ENCODE data around the gene TENM4. TPM values are rescaled to one million over a fixed set of nuclear protein-coding genes. Genes with fewer than 3 reads are reported as not detected.

Gene TENM4
- total RNA-seq, 1 donor from 2014 or later, result 0.63 TPM

DNA sequence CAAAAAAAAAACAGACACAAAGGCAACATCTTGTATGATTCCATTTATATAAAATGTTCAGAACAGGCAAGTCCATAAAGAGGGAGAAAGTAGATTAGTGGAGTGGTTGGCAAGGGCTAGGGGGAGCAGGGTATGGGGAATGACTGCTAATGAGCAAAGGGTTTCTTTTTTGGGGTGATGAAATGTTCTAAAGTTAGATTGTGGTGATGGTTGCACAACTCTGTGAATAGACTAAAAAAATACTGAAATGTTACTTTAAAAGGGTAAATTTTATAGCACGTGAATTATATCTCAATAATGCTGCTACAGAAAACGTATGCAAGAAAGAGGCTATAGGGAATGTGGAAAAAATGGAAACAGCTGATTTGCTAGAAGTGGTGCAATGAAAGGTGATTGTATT is 155.1 kb downstream of the TENM4 start:
- TF ChIP-seq, protein P1, sequence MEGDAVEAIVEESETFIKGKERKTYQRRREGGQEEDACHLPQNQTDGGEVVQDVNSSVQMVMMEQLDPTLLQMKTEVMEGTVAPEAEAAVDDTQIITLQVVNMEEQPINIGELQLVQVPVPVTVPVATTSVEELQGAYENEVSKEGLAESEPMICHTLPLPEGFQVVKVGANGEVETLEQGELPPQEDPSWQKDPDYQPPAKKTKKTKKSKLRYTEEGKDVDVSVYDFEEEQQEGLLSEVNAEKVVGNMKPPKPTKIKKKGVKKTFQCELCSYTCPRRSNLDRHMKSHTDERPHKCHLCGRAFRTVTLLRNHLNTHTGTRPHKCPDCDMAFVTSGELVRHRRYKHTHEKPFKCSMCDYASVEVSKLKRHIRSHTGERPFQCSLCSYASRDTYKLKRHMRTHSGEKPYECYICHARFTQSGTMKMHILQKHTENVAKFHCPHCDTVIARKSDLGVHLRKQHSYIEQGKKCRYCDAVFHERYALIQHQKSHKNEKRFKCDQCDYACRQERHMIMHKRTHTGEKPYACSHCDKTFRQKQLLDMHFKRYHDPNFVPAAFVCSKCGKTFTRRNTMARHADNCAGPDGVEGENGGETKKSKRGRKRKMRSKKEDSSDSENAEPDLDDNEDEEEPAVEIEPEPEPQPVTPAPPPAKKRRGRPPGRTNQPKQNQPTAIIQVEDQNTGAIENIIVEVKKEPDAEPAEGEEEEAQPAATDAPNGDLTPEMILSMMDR (IDR thresholded peaks at IDR 0.05; ENCODE audit: borderline replicate concordance), result no peak
- Histone ChIP-seq H3K27ac (replicated peaks) (no peak overlapping the region), H3K4me3 (no peak overlapping the region), H3K9me3 (replicated peaks) (peaks cover 15% of the 10 kb centered on the region), H3K4me1 (no peaks in the 10 kb centered on the region), H3K36me3 (no peaks in the 10 kb centered on the region), H3K27me3 (ENCODE audit: low read depth) (peaks cover 29% of the 10 kb centered on the region)
- no peak for DNase-seq
- intact Hi-C loops (cut with micrococcal nuclease), result no loop called here

DNA sequence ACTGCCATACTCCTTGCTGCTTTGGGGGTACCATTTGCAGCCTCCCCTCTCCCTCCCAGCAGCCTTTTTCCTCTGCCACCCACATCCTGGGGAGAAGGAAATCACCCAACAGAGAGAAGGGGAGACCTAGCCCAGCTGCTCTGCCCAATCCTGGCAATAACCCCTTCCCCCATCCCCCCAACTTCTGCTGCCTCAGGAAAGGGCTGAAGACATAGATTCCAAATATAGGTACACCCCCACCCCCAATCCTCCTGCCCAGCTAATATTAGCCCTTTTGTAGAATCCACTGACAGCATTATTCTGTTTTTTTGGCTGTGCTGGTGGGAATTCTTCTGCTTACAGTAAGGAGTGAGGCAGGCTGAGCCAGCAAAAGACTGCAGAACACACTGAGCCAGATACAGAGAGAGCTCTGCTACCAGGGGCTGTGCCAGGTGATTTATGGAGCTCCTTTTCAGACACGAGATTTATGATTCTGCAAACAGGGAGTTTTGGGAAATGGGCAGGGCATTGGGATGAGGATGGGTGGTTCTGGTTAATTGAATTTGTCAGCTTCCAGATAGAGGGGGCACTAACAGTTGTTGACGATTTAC is 164.0 kb downstream of the TENM4 start:
- no peak for DNase-seq
- H3K4me3 ChIP-seq, result no peak overlapping the region
- no peak overlapping the region for H3K27ac ChIP-seq (replicated peaks)
- intact Hi-C loops (cut with micrococcal nuclease), result no loop called here
- TF ChIP-seq, protein P1 (IDR thresholded peaks at IDR 0.05; ENCODE audit: borderline replicate concordance), result no peak
- peaks cover 13% of the 10 kb centered on the region for H3K27me3 ChIP-seq (ENCODE audit: low read depth)
- H3K36me3 ChIP-seq, result no peaks in the 10 kb centered on the region
- no peaks in the 10 kb centered on the region for H3K9me3 ChIP-seq (replicated peaks)
- H3K4me1 ChIP-seq, result peaks cover 4% of the 10 kb centered on the region

GRCh38 chr11:79274636-79275331 is 166.0 kb downstream of the TENM4 start:
- Histone ChIP-seq H3K27me3 (ENCODE audit: low read depth) (peaks cover 3% of the 10 kb centered on the region), H3K4me3 (no peak overlapping the region), H3K9me3 (replicated peaks) (no peaks in the 10 kb centered on the region), H3K4me1 (peaks cover 4% of the 10 kb centered on the region), H3K27ac (replicated peaks) (no peak overlapping the region), H3K36me3 (no peaks in the 10 kb centered on the region)
- no peak for DNase-seq
- intact Hi-C loops (cut with micrococcal nuclease), result no loop called here
- TF ChIP-seq, protein P1 (IDR thresholded peaks at IDR 0.05; ENCODE audit: borderline replicate concordance), result no peak

GRCh38 chr11:79273781-79274180 is 167.0 kb downstream of the TENM4 start:
- H3K27me3 ChIP-seq (ENCODE audit: low read depth), result no peaks in the 10 kb centered on the region
- H3K9me3 ChIP-seq (replicated peaks), result no peaks in the 10 kb centered on the region
- H3K36me3 ChIP-seq, result no peaks in the 10 kb centered on the region
- no peak overlapping the region for H3K27ac ChIP-seq (replicated peaks)
- peaks cover 4% of the 10 kb centered on the region for H3K4me1 ChIP-seq
- no peak overlapping the region for H3K4me3 ChIP-seq
- no peak for DNase-seq
- TF ChIP-seq, protein P1 (IDR thresholded peaks at IDR 0.05; ENCODE audit: borderline replicate concordance), result no peak
- intact Hi-C loops (cut with micrococcal nuclease), result no loop called here

DNA sequence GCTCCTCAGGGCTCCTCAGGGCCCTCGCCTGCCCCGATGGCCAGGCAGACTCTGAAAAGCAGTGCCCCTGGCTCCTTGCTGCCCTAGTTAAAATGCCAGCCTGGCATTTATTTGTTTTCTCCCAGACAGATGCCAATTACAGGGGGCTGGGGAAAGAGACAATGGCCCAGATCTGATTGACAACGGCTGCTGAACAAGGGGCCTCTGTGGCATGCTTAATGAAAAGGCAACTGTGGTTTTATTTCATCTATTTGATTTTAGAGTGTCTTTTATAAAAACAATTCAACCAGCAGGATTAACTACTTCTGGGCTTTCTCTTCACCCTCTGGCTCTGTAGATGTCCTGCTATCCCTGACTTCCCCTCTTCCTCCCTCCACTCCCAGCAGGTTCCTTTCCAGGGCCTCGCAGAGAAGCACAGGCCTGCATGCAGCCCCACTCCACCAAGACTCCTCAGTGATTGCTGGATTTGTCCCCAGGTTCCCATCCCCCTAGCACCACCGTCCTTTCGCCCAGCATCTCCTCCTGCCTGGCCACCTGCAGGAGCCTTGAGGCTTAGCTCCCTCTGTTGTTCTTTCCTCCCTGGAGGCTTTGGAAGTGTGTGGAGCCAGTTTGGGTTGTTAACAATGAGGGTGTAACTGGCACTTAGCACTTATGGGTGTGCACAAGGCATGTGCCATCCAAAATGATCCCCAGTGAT is 171.1 kb downstream of the TENM4 start:
- intact Hi-C loops (cut with micrococcal nuclease), result no loop called here
- TF ChIP-seq, protein P1 (IDR thresholded peaks at IDR 0.05; ENCODE audit: borderline replicate concordance), result no peak
- H3K27me3 ChIP-seq (ENCODE audit: low read depth), result no peaks in the 10 kb centered on the region
- H3K36me3 ChIP-seq, result no peaks in the 10 kb centered on the region
- H3K4me1 ChIP-seq, result no peaks in the 10 kb centered on the region
- H3K9me3 ChIP-seq (replicated peaks), result no peaks in the 10 kb centered on the region
- H3K27ac ChIP-seq (replicated peaks), result no peak overlapping the region
- H3K4me3 ChIP-seq, result no peak overlapping the region
- DNase-seq, result no peak
